Mononuclear cell (primary cell): ENCODE results near the gene IGSF5. TPM values are rescaled to one million over a fixed set of nuclear protein-coding genes. Genes with fewer than 3 reads are reported as not detected.
"Not testable (repeated sequence)": the region's sequence is repeated elsewhere in the genome, so short reads cannot be mapped to it uniquely, and the experiment has no call there.

Source experiments
- H3K27me3 ChIP-seq: 2 replicates; pipeline ENCODE4 v1.6.0; 2011; ENCODE audit warnings: low read length, control low read depth; ENCODE audit not compliant: insufficient read depth
- H3K4me1 ChIP-seq: 2 replicates; pipeline ENCODE4 v1.5.1; 2011; ENCODE audit warnings: mild to moderate bottlenecking, low read length, control low read depth; ENCODE audit not compliant: insufficient read depth
- H3K4me3 ChIP-seq: 2 replicates; pipeline ENCODE4 v1.5.1; 2011; ENCODE audit warnings: mild to moderate bottlenecking, low read length, moderate library complexity
- H3K9me3 ChIP-seq: 2 replicates; pipeline ENCODE4 v1.5.1; 2011; ENCODE audit warnings: low read depth, mild to moderate bottlenecking, control low read depth, low read length
- total RNA-seq: library from RNA; depleted of rRNA; stranded (reverse); fragments of >200 nt; gene quantifications from one replicate; pipeline ENCODE4 v1.2.3, GENCODE V29; 2012

The IGSF5 gene
- not detected for total RNA-seq

GRCh38 chr21:39744883-39745282, at the start of gene IGSF5:
TSS of gene IGSF5 (plus strand) at chr21:39745183. CDS start at chr21:39745510, 327 bp downstream.
- H3K4me1 ChIP-seq, H3K4me3 ChIP-seq, H3K27me3 ChIP-seq, H3K9me3 ChIP-seq: not testable (repeated sequence)

GRCh38 chr21:39696196-39696595, 48.8 kb upstream of the IGSF5 start:
- Histone ChIP-seq H3K4me3 (no peak overlapping the region), H3K9me3 (no peaks in the 10 kb centered on the region), H3K27me3 (no peaks in the 10 kb centered on the region), H3K4me1 (no peaks in the 10 kb centered on the region)

GRCh38 chr21:39696618-39697017, 48.4 kb upstream of the IGSF5 start:
- H3K27me3 ChIP-seq = no peaks in the 10 kb centered on the region
- no peaks in the 10 kb centered on the region for H3K9me3 ChIP-seq
- no peak overlapping the region for H3K4me3 ChIP-seq
- H3K4me1 ChIP-seq = no peaks in the 10 kb centered on the region

- Histone ChIP-seq H3K4me1 (no peaks in the 10 kb centered on the region), H3K27me3 (no peaks in the 10 kb centered on the region), H3K9me3 (no peaks in the 10 kb centered on the region), H3K4me3 (no peak overlapping the region)
These were observed 44.7 kb upstream of the IGSF5 start for GRCh38 chr21:39700318-39700717.

GRCh38 chr21:39703578-39703977, 41.4 kb upstream of the IGSF5 start:
- H3K27me3 ChIP-seq = no peaks in the 10 kb centered on the region
- no peak overlapping the region for H3K4me3 ChIP-seq
- no peaks in the 10 kb centered on the region for H3K9me3 ChIP-seq
- no peaks in the 10 kb centered on the region for H3K4me1 ChIP-seq

- H3K27me3 ChIP-seq = no peaks in the 10 kb centered on the region
- no peak overlapping the region for H3K4me3 ChIP-seq
- H3K9me3 ChIP-seq = no peaks in the 10 kb centered on the region
- no peaks in the 10 kb centered on the region for H3K4me1 ChIP-seq
These were observed 39.1 kb upstream of the IGSF5 start for GRCh38 chr21:39705849-39706248.

- Histone ChIP-seq H3K4me1 (no peaks in the 10 kb centered on the region), H3K9me3 (no peaks in the 10 kb centered on the region), H3K4me3 (no peak overlapping the region), H3K27me3 (no peaks in the 10 kb centered on the region)
These were observed 37.7 kb upstream of the IGSF5 start for GRCh38 chr21:39707316-39707715.

GRCh38 chr21:39710866-39711265, 34.1 kb upstream of the IGSF5 start:
- Histone ChIP-seq H3K27me3 (no peaks in the 10 kb centered on the region), H3K4me3 (no peak overlapping the region), H3K9me3 (no peaks in the 10 kb centered on the region), H3K4me1 (no peaks in the 10 kb centered on the region)

GRCh38 chr21:39712273-39712672, 32.7 kb upstream of the IGSF5 start:
- no peaks in the 10 kb centered on the region for H3K27me3 ChIP-seq
- H3K9me3 ChIP-seq = no peaks in the 10 kb centered on the region
- no peaks in the 10 kb centered on the region for H3K4me1 ChIP-seq
- no peak overlapping the region for H3K4me3 ChIP-seq

- Histone ChIP-seq H3K9me3 (no peaks in the 10 kb centered on the region), H3K4me3 (no peak overlapping the region), H3K4me1 (no peaks in the 10 kb centered on the region), H3K27me3 (no peaks in the 10 kb centered on the region)
These were observed 32.0 kb upstream of the IGSF5 start for GRCh38 chr21:39712976-39713375.

GRCh38 chr21:39713905-39714304, 31.1 kb upstream of the IGSF5 start:
- Histone ChIP-seq H3K4me1 (no peaks in the 10 kb centered on the region), H3K9me3 (no peaks in the 10 kb centered on the region), H3K27me3 (no peaks in the 10 kb centered on the region), H3K4me3 (no peak overlapping the region)

- Histone ChIP-seq H3K9me3 (no peaks in the 10 kb centered on the region), H3K4me3 (no peak overlapping the region), H3K27me3 (no peaks in the 10 kb centered on the region), H3K4me1 (no peaks in the 10 kb centered on the region)
These were observed 30.7 kb upstream of the IGSF5 start for GRCh38 chr21:39714331-39714730.

GRCh38 chr21:39715804-39716397, 29.1 kb upstream of the IGSF5 start:
- no peaks in the 10 kb centered on the region for H3K27me3 ChIP-seq
- H3K4me3 ChIP-seq = no peak overlapping the region
- no peaks in the 10 kb centered on the region for H3K9me3 ChIP-seq
- H3K4me1 ChIP-seq = no peaks in the 10 kb centered on the region

GRCh38 chr21:39720126-39720778, 24.7 kb upstream of the IGSF5 start:
- H3K4me1 ChIP-seq = no peaks in the 10 kb centered on the region
- H3K9me3 ChIP-seq = no peaks in the 10 kb centered on the region
- H3K4me3 ChIP-seq = no peak overlapping the region
- H3K27me3 ChIP-seq = no peaks in the 10 kb centered on the region

- Histone ChIP-seq H3K4me3 (no peak overlapping the region), H3K4me1 (no peaks in the 10 kb centered on the region), H3K27me3 (no peaks in the 10 kb centered on the region), H3K9me3 (no peaks in the 10 kb centered on the region)
These were observed 23.1 kb upstream of the IGSF5 start for GRCh38 chr21:39721885-39722284.

GRCh38 chr21:39724944-39725343, 20.0 kb upstream of the IGSF5 start:
- Histone ChIP-seq H3K27me3 (no peaks in the 10 kb centered on the region), H3K4me3 (no peak overlapping the region), H3K4me1 (no peaks in the 10 kb centered on the region), H3K9me3 (no peaks in the 10 kb centered on the region)
